CD14-positive monocyte (primary cell): ENCODE measurements around the gene OCIAD2. TPM values are rescaled to one million over a fixed set of nuclear protein-coding genes. Genes with fewer than 3 reads are reported as not detected.

Experiments
- DNase-seq, 3 donors: peaks; one replicate each; pipeline ENCODE4 v3.0.0-alpha.2; 2011 to 2022
- H2AFZ ChIP-seq: 2 replicates; pipeline ENCODE4 v1.6.0; 2012; ENCODE audit warnings: mild to moderate bottlenecking, low read depth, low read length, inconsistent platforms; ENCODE audit not compliant: insufficient read depth, poor library complexity, severe bottlenecking
- H3K27ac ChIP-seq, 2 donors: 1 replicate in 1 of 2; 2 replicates in 1 of 2; pipeline ENCODE4 v1.5.1; 2012 to 2013; ENCODE audit warnings: low read length in 2 of 2, control low read depth in 1 of 2, inconsistent platforms in 1 of 2, low read depth in 1 of 2, mild to moderate bottlenecking in 1 of 2
- H3K27me3 ChIP-seq, 2 donors: one replicate each; pipeline versions ENCODE4 v1.6.0 to v1.6.1; 2011 to 2013; ENCODE audit warnings: low read length in 2 of 2; ENCODE audit not compliant: control insufficient read depth in 2 of 2, insufficient read depth in 2 of 2
- H3K36me3 ChIP-seq, 2 donors: replicated peaks in 1 of 2; 1 replicate in 1 of 2; 2 replicates in 1 of 2; pipeline versions ENCODE4 v1.5.1 to v1.6.1; 2012 to 2013; ENCODE audit warnings: low read length in 2 of 2, control low read depth in 1 of 2, inconsistent platforms in 1 of 2, mild to moderate bottlenecking in 1 of 2; ENCODE audit not compliant: insufficient read depth in 2 of 2, control insufficient read depth in 1 of 2
- H3K4me1 ChIP-seq, 2 donors: 1 replicate in 1 of 2; 2 replicates in 1 of 2; pipeline versions ENCODE4 v1.5.1 to v1.6.1; 2012 to 2013; ENCODE audit warnings: low read length in 2 of 2, control low read depth in 1 of 2, inconsistent platforms in 1 of 2, mild to moderate bottlenecking in 1 of 2, moderate library complexity in 1 of 2; ENCODE audit not compliant: insufficient read depth in 2 of 2, control insufficient read depth in 1 of 2
- H3K4me2 ChIP-seq: replicated peaks from 2 replicates; pipeline ENCODE3; 2012; ENCODE audit warnings: low read length, moderate library complexity, mild to moderate bottlenecking; ENCODE audit not compliant: poor library complexity, severe bottlenecking; ENCODE audit errors: extremely low read depth
- H3K4me3 ChIP-seq, 3 experiments: fragments of 200-600 bp in 1 of 3; sonication (generic) in 1 of 3; replicated peaks in 1 of 3; 1 replicate in 2 of 3; 2 replicates in 1 of 3; pipeline ENCODE4 v1.5.1; 2011 to 2013; ENCODE audit warnings: low read length in 3 of 3, mild to moderate bottlenecking in 3 of 3, control low read depth in 2 of 3, low read depth in 2 of 3, inconsistent platforms in 1 of 3, moderate library complexity in 1 of 3
- H3K79me2 ChIP-seq: 2 replicates; pipeline ENCODE4 v1.6.0; 2012; ENCODE audit warnings: mild to moderate bottlenecking, control low read depth, inconsistent platforms, low read length, moderate library complexity; ENCODE audit not compliant: insufficient read depth
- H3K9ac ChIP-seq: 2 replicates; pipeline ENCODE4 v1.6.0; 2017; ENCODE audit warnings: low read length, mild to moderate bottlenecking; ENCODE audit not compliant: insufficient read depth, poor library complexity, severe bottlenecking
- H3K9me3 ChIP-seq, 2 donors: replicated peaks in 1 of 2; 1 replicate in 1 of 2; 2 replicates in 1 of 2; pipeline versions ENCODE4 v1.5.1 to v1.6.1; 2012 to 2013; ENCODE audit warnings: low read length in 2 of 2, control low read depth in 1 of 2; ENCODE audit not compliant: control insufficient read depth in 1 of 2, insufficient read depth in 1 of 2
- H4K20me1 ChIP-seq: 2 replicates; pipeline ENCODE4 v1.6.0; 2012; ENCODE audit warnings: mild to moderate bottlenecking, low read length, control low read depth, moderate library complexity; ENCODE audit not compliant: insufficient read depth
- H3K27ac Mint-ChIP-seq, 7 donors: one replicate each; pipeline ENCODE4 v1.8.0; 2020; ENCODE audit warnings: mild to moderate bottlenecking in 7 of 7, mixed read lengths in 7 of 7, moderate library complexity in 6 of 7, inconsistent platforms in 2 of 7
- H3K27me3 Mint-ChIP-seq, 3 donors: one replicate each; pipeline ENCODE4 v1.8.0; 2021 to 2022; ENCODE audit warnings: low read depth in 3 of 3, mild to moderate bottlenecking in 3 of 3, mixed read lengths in 3 of 3, moderate library complexity in 3 of 3, inconsistent platforms in 1 of 3
- H3K36me3 Mint-ChIP-seq, 2 donors: one replicate each; pipeline ENCODE4 v1.8.0; 2020; ENCODE audit warnings: mixed read lengths in 2 of 2, inconsistent platforms in 1 of 2, mild to moderate bottlenecking in 1 of 2
- H3K4me1 Mint-ChIP-seq: one replicate; pipeline ENCODE4 v1.8.0; 2020; ENCODE audit warnings: mild to moderate bottlenecking, mixed read lengths
- H3K4me3 Mint-ChIP-seq, 2 donors: one replicate each; pipeline ENCODE4 v1.8.0; 2020; ENCODE audit warnings: mild to moderate bottlenecking in 2 of 2, mixed read lengths in 2 of 2, moderate library complexity in 1 of 2
- H3K9me3 Mint-ChIP-seq, 7 donors: one replicate each; pipeline ENCODE4 v1.8.0; 2020 to 2022; ENCODE audit warnings: mixed read lengths in 7 of 7, mild to moderate bottlenecking in 6 of 7, moderate library complexity in 6 of 7, inconsistent platforms in 2 of 7
- WGBS: methylation state at CpG from one replicate; pipeline ENCODE4 v1.1.5; 2013; ENCODE audit warnings: missing lambda C conversion rate; ENCODE audit not compliant: insufficient coverage; 5-methylcytosine and 5-hydroxymethylcytosine counted together
- intact Hi-C, 2 donors: fragments of 100-400 bp; cut with micrococcal nuclease; formaldehyde crosslinking; loops; one replicate each; pipeline versions ENCODE4 v1.15.0 to v1.15.1; 2023
- polyA plus RNA-seq, 3 donors: library from polyadenylated mRNA; depleted of rRNA in 1 of 3; unstranded in 2 of 3; stranded (reverse) in 1 of 3; fragments of 300-500 nt in 2 of 3; fragments of >200 nt in 1 of 3; fragmentation: Illumina TruSeq in 2 of 3; gene quantifications; 1 replicate in 2 of 3; 2 replicates in 1 of 3; pipeline ENCODE4 v1.2.3, GENCODE V29; 2012 to 2021
- small RNA-seq: library from RNA; depleted of rRNA; stranded (forward); fragments of <200 nt; gene quantifications from one replicate; pipeline ENCODE3, GENCODE V24; 2012; ENCODE audit warnings: low read depth; ENCODE audit not compliant: insufficient read length
- TF ChIP-seq, protein P1 (sequence below): fragments of 200-600 bp; IDR thresholded peaks from one replicate; pipeline ENCODE4 v1.8.0; 2022; ENCODE audit warnings: antibody characterized with exemption, mild to moderate bottlenecking

OCIAD2 gene
- polyA plus RNA-seq, 3 donors: 2.1 to 3.1 (median 2.9) TPM

DNA sequence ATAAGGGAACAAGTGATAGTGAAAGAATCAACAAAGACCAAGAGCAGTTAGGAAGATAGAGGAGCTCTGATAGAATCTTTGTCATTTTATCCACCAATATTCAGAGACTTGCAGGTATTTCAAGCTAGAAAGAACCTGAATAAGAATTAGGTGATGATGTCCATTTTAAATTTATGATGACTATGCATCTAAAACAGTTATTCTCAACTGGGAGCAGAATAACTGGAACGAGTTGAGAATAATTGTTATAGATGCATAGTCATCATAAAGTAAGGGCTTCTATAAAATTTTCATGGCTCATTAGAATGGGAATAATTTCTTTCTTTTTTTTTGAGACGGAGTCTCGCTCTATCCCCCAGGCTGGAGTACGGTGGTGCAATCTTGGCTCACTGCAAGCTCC, 69.9 kb downstream of the OCIAD2 start:
- TF ChIP-seq, protein P1, sequence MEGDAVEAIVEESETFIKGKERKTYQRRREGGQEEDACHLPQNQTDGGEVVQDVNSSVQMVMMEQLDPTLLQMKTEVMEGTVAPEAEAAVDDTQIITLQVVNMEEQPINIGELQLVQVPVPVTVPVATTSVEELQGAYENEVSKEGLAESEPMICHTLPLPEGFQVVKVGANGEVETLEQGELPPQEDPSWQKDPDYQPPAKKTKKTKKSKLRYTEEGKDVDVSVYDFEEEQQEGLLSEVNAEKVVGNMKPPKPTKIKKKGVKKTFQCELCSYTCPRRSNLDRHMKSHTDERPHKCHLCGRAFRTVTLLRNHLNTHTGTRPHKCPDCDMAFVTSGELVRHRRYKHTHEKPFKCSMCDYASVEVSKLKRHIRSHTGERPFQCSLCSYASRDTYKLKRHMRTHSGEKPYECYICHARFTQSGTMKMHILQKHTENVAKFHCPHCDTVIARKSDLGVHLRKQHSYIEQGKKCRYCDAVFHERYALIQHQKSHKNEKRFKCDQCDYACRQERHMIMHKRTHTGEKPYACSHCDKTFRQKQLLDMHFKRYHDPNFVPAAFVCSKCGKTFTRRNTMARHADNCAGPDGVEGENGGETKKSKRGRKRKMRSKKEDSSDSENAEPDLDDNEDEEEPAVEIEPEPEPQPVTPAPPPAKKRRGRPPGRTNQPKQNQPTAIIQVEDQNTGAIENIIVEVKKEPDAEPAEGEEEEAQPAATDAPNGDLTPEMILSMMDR: no peak
- intact Hi-C loops: no loop called here
- H3K9me3 ChIP-seq: no peaks in the 10 kb centered on the region
- peaks cover 2 to 10% of the 10 kb centered on the region in 2 donors for H3K4me1 ChIP-seq
- H3K4me3 Mint-ChIP-seq: no peak overlapping the region
- no peaks in the 10 kb centered on the region for H3K27me3 ChIP-seq
- DNase-seq: no peak
- H3K36me3 ChIP-seq: peaks cover 46 to 82% of the 10 kb centered on the region in 2 donors
- no CpG with 5 or more reads among the region's 4 CpGs for WGBS
- H3K27ac ChIP-seq: no peak overlapping the region
- no peak overlapping the region for H3K27ac Mint-ChIP-seq
- no peak overlapping the region for H3K9ac ChIP-seq
- peaks cover 18% of the 10 kb centered on the region for H4K20me1 ChIP-seq
- peaks cover 7% of the 10 kb centered on the region for H3K4me1 Mint-ChIP-seq
- no peak overlapping the region for H2AFZ ChIP-seq
- peaks cover 0 to 2% (median 0%) of the 10 kb centered on the region in 3 donors for H3K27me3 Mint-ChIP-seq
- H3K4me2 ChIP-seq: no peak overlapping the region
- peaks cover 40% of the 10 kb centered on the region for H3K79me2 ChIP-seq
- peaks cover 0 to 2% (median 0%) of the 10 kb centered on the region in 7 donors for H3K9me3 Mint-ChIP-seq
- H3K36me3 Mint-ChIP-seq: peaks cover 38 to 60% of the 10 kb centered on the region in 2 donors
- no peak overlapping the region for H3K4me3 ChIP-seq

Small RNA genes within 50 kb of the gene (small RNA-seq; reads per million reads assigned to genes)
- gene AC020593.1 (not detected), gene RNU6-158P (not detected)

Other genes starting within 250 kb of the OCIAD2 start
- gene FRYL, start 126.5 kb downstream of the OCIAD2 start, polyA plus RNA-seq: 10 to 100 TPM; 10.8 to 15.8 (median 14.4) TPM
- gene OCIAD1, start 75.7 kb downstream of the OCIAD2 start, polyA plus RNA-seq: 100 to 1,000 TPM; 112 to 145 (median 139) TPM
- gene CWH43, start 79.5 kb upstream of the OCIAD2 start, polyA plus RNA-seq: not detected